HCT116 (cell line): Measurements from ENCODE around the gene STRN. TPM values are rescaled to one million over a fixed set of nuclear protein-coding genes. Genes with fewer than 3 reads are reported as not detected.

ENCODE experiments used
- ATAC-seq: fragments of 200-7000 bp; cut with Tn5 transposase; 2 replicates; pipeline ENCODE4 v1.9.1; 2020; ENCODE audit warnings: mild to moderate bottlenecking, moderate library complexity
- BruUV-seq: library from RNA; stranded (reverse); fragments of 400-500 nt; replicated peaks from 2 replicates; lab custom pipeline; 2021; lab: Mats Ljungman, UMichigan
- CTCF ChIA-PET: fragments of 300-600 bp; sonication (Branson Sonifier 250); formaldehyde crosslinking; loops from one replicate; lab custom pipeline; 2021; ENCODE audit warnings: antibody characterized with exemption; lab: Charles Lee
- POLR2A ChIA-PET: fragments of 300-600, 350-600 bp; sonication (Branson Sonifier 250); formaldehyde crosslinking; loops from one replicate; lab custom pipeline; 2021; ENCODE audit warnings: antibody characterized with exemption; lab: Charles Lee
- RAD21 ChIA-PET, 2 experiments: fragments of 300-600 bp; sonication (Branson Sonifier 250); formaldehyde crosslinking; loops; one replicate each; lab custom pipeline; 2023; ENCODE audit warnings: low total read pairs in 2 of 2; ENCODE audit not compliant: uncharacterized antibody in 2 of 2, unreplicated experiment in 2 of 2, low non-redundant PET in 1 of 2; lab: Charles Lee
- DNase-seq: peaks from one replicate; pipeline ENCODE4 v3.0.0-alpha.2; 2010; ENCODE audit warnings: low read depth, low spot score
- H2AFZ ChIP-seq: fragments of 200-600 bp; shearing (Covaris generic), sonication (generic); 2 replicates; pipeline ENCODE4 v1.6.1; 2017; ENCODE audit warnings: low read depth, mixed run types, mixed read lengths, antibody characterized with exemption, low read length; ENCODE audit not compliant: poor library complexity, severe bottlenecking
- H3K27ac ChIP-seq: 2 replicates; pipeline ENCODE4 v1.5.1; 2012; ENCODE audit warnings: low read depth, low read length
- H3K27me3 ChIP-seq: fragments of 200-600 bp; sonication (generic); 2 replicates; pipeline ENCODE4 v1.6.1; 2016; ENCODE audit warnings: mixed run types, low read length, mixed read lengths; ENCODE audit not compliant: insufficient read depth
- H3K36me3 ChIP-seq, 2 experiments: fragments of 200-500 bp in 1 of 2; fragments of 200-600 bp in 1 of 2; sonication (Bioruptor generic) in 1 of 2; sonication (generic) in 1 of 2; 2 replicates each; pipeline versions ENCODE4 v1.5.1 to v1.6.1; 2014 to 2016; ENCODE audit warnings: low read length in 2 of 2, inconsistent platforms in 1 of 2, mixed read lengths in 1 of 2, mixed run types in 1 of 2; ENCODE audit not compliant: insufficient read depth in 2 of 2, control insufficient read depth in 1 of 2
- H3K4me1 ChIP-seq, 2 experiments: fragments of 200-600 bp in 1 of 2; sonication (generic) in 1 of 2; 2 replicates each; pipeline versions ENCODE4 v1.5.1 to v1.6.1; 2012 to 2017; ENCODE audit warnings: low read length in 2 of 2, inconsistent platforms in 1 of 2, mild to moderate bottlenecking in 1 of 2, mixed read lengths in 1 of 2, mixed run types in 1 of 2, moderate library complexity in 1 of 2; ENCODE audit not compliant: insufficient read depth in 2 of 2, control insufficient read depth in 1 of 2
- H3K4me2 ChIP-seq: fragments of 200-600 bp; sonication (generic); 2 replicates; pipeline ENCODE4 v1.6.1; 2017; ENCODE audit warnings: mixed run types, low read length, mixed read lengths
- H3K4me3 ChIP-seq, 2 experiments: fragments of 200-600 bp in 1 of 2; sonication (generic) in 1 of 2; replicated peaks in 1 of 2; 2 replicates each; pipeline ENCODE4 v1.5.1; 2011 to 2016; ENCODE audit warnings: low read length in 2 of 2, control low read depth in 1 of 2, low read depth in 1 of 2, mild to moderate bottlenecking in 1 of 2, mixed read lengths in 1 of 2, mixed run types in 1 of 2
- H3K79me2 ChIP-seq: fragments of 200-600 bp; sonication (generic); 2 replicates; pipeline ENCODE4 v1.6.1; 2017; ENCODE audit warnings: mild to moderate bottlenecking, mixed run types, low read length, moderate library complexity, mixed read lengths; ENCODE audit not compliant: insufficient read depth
- H3K9ac ChIP-seq: fragments of 200-600 bp; sonication (generic); 2 replicates; pipeline ENCODE4 v1.6.1; 2016; ENCODE audit warnings: low read length, mixed read lengths
- H3K9me2 ChIP-seq: fragments of 200-600 bp; sonication (generic), shearing (Covaris generic); 2 replicates; pipeline ENCODE4 v1.6.1; 2017; ENCODE audit warnings: mixed run types, mild to moderate bottlenecking, moderate library complexity; ENCODE audit not compliant: insufficient read depth
- H3K9me3 ChIP-seq, 2 experiments: fragments of 200-500 bp in 1 of 2; fragments of 200-600 bp in 1 of 2; sonication (Bioruptor generic) in 1 of 2; sonication (generic) in 1 of 2; 2 replicates each; pipeline ENCODE4 v1.6.1; 2014 to 2017; ENCODE audit warnings: low read length in 2 of 2, mixed read lengths in 2 of 2, inconsistent platforms in 1 of 2, low read depth in 1 of 2, mild to moderate bottlenecking in 1 of 2, mixed run types in 1 of 2, moderate library complexity in 1 of 2; ENCODE audit not compliant: control insufficient read depth in 1 of 2, insufficient read depth in 1 of 2
- H4K20me1 ChIP-seq: fragments of 200-600 bp; sonication (generic), shearing (Covaris generic); 2 replicates; pipeline ENCODE4 v1.6.1; 2017; ENCODE audit warnings: mixed run types, mild to moderate bottlenecking, moderate library complexity; ENCODE audit not compliant: insufficient read depth
- CBX3 ChIP-seq: IDR thresholded peaks from 2 replicates; pipeline ENCODE4 v1.6.1; 2012; ENCODE audit warnings: low read depth
- FOSL1 ChIP-seq: IDR thresholded peaks from 2 replicates; pipeline ENCODE4 v1.6.1; 2012; ENCODE audit warnings: low read depth
- ZFX ChIP-seq: fragments of 450-650 bp; IDR thresholded peaks from 2 replicates; pipeline ENCODE4 v1.6.1; 2017
- intact Hi-C: fragments of 100-400 bp; cut with micrococcal nuclease; formaldehyde crosslinking; loops from 2 replicates; pipeline ENCODE4 v1.10.0; 2022
- total RNA-seq: library from RNA; stranded (reverse); gene quantifications from one replicate; pipeline ENCODE4 v1.2.1, GENCODE V29; 2021; ENCODE audit not compliant: unreplicated experiment
- TF ChIP-seq, protein P1 (sequence below), 3 experiments: fragments of 200-600 bp in 1 of 3; sonication (generic) in 1 of 3; IDR thresholded peaks in 2 of 3; conservative IDR thresholded peaks in 1 of 3; 2 replicates each; pipeline ENCODE4 v1.5.1; 2012 to 2017; ENCODE audit warnings: low read depth in 2 of 3, low read length in 2 of 3, antibody characterized with exemption in 1 of 3, borderline replicate concordance in 1 of 3, control low read depth in 1 of 3, mild to moderate bottlenecking in 1 of 3, mixed read lengths in 1 of 3, mixed run types in 1 of 3, moderate library complexity in 1 of 3; ENCODE audit not compliant: insufficient read depth in 1 of 3
- TF ChIP-seq, protein P2 (sequence below): IDR thresholded peaks from 2 replicates; pipeline ENCODE4 v1.6.1; 2012

Gene STRN
- total RNA-seq, 1 experiment from 2014 or later: 26.4 TPM

DNA sequence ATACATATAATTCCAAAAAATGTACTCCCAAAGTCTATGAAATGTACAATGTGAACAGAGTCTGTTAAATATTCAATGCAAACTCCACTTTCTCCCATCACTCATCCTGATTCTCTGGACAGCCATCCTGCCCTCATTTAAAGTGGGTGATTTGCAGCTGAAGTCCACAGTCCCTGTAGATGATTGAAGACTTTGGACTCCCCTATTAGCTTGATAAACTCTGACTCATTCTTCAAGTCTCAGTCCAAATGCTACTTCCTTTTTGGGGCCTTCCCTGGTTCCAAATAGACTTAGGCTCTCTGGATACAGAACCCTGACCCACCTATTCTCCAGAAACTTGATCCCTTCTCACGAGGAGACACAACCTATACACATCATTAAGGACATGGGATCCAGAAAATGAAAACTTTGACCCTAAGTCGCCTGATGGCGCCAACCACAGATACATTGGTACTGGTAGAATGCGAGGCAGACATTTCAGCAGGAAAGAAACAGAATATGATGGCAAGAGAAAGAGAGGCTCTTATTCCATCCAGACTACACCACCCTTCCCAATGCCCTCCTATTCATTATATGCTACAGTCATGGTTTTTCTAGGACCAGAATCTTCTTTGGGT lies 147.1 kb downstream of the STRN start:
- ChIA-PET CTCF (no interaction called here), RAD21 (no interaction called here), POLR2A (no interaction called here)
- no peaks in the 10 kb centered on the region for H3K4me1 ChIP-seq
- no peaks in the 10 kb centered on the region for H3K79me2 ChIP-seq
- no peak overlapping the region for H3K4me2 ChIP-seq
- H2AFZ ChIP-seq: no peak overlapping the region
- no peak overlapping the region for H3K4me3 ChIP-seq
- H3K27ac ChIP-seq: no peak overlapping the region
- intact Hi-C loops: no loop called here
- H3K36me3 ChIP-seq: no peaks in the 10 kb centered on the region
- no peaks in the 10 kb centered on the region for H3K9me2 ChIP-seq
- ATAC-seq (no peak), DNase-seq (no peak)
- no peaks in the 10 kb centered on the region for H4K20me1 ChIP-seq
- no peak overlapping the region for H3K9ac ChIP-seq
- BruUV-seq: no TSS peak
- no peak for TF ChIP-seq FOSL1
- no peaks in the 10 kb centered on the region for H3K9me3 ChIP-seq
- H3K27me3 ChIP-seq: no peaks in the 10 kb centered on the region

DNA sequence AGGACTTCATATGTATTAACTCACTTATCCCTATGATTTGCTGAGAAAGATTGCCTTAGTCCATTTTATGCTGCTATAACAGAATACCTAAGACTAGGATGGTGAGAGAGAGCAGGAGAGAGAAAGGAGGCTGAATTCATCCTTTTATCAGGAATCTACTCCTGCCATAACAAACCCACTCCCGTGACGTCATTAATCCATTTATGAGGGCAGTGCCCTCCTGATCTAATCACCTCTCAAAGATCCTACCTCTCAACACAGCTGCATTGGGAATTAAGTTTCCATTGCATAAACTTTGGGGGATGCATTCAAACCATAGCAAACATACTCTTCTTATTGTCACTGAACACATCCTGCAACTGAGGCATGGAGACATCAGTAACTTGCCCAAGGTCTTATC lies 147.8 kb downstream of the STRN start:
- ATAC-seq (no peak), DNase-seq (no peak)
- BruUV-seq: no TSS peak
- Histone ChIP-seq H3K9ac (no peak overlapping the region), H3K4me2 (no peak overlapping the region), H3K9me3 (no peaks in the 10 kb centered on the region), H3K27ac (no peak overlapping the region), H3K36me3 (no peaks in the 10 kb centered on the region), H3K79me2 (no peaks in the 10 kb centered on the region), H3K4me3 (no peak overlapping the region), H2AFZ (no peak overlapping the region), H3K9me2 (no peaks in the 10 kb centered on the region), H4K20me1 (no peaks in the 10 kb centered on the region), H3K4me1 (no peaks in the 10 kb centered on the region), H3K27me3 (no peaks in the 10 kb centered on the region)
- TF ChIP-seq, protein P1, sequence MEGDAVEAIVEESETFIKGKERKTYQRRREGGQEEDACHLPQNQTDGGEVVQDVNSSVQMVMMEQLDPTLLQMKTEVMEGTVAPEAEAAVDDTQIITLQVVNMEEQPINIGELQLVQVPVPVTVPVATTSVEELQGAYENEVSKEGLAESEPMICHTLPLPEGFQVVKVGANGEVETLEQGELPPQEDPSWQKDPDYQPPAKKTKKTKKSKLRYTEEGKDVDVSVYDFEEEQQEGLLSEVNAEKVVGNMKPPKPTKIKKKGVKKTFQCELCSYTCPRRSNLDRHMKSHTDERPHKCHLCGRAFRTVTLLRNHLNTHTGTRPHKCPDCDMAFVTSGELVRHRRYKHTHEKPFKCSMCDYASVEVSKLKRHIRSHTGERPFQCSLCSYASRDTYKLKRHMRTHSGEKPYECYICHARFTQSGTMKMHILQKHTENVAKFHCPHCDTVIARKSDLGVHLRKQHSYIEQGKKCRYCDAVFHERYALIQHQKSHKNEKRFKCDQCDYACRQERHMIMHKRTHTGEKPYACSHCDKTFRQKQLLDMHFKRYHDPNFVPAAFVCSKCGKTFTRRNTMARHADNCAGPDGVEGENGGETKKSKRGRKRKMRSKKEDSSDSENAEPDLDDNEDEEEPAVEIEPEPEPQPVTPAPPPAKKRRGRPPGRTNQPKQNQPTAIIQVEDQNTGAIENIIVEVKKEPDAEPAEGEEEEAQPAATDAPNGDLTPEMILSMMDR (IDR thresholded peaks at IDR 0.05 in 2 of 3, conservative IDR thresholded peaks at IDR 0.05 in 1 of 3; ENCODE audit: borderline replicate concordance in 1 of 3, insufficient read depth in 1 of 3, low read depth in 2 of 3, low read length in 2 of 3): no peak
- no peak for TF ChIP-seq CBX3
- no peak for TF ChIP-seq ZFX
- TF ChIP-seq, protein P2, sequence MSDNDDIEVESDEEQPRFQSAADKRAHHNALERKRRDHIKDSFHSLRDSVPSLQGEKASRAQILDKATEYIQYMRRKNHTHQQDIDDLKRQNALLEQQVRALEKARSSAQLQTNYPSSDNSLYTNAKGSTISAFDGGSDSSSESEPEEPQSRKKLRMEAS: no peak
- ChIA-PET RAD21 (no interaction called here), CTCF (no interaction called here), POLR2A (no interaction called here)
- intact Hi-C loops: no loop called here
